ENCODE results near the gene WDR87.
"Not testable (repeated sequence)": the region's sequence is repeated elsewhere in the genome, so short reads cannot be mapped to it uniquely, and the experiment has no call there.

WDR87 gene

GRCh38 chr19:37926255-37926654 lies 19.9 kb upstream of the WDR87 start:
- no peak for DNase-seq (ENCODE audit: low read depth)
- no peak for TF ChIP-seq CTCF (IDR thresholded peaks at IDR 0.05; ENCODE audit: low read length, missing control alignments)
- H3K4me3 ChIP-seq (replicated peaks; ENCODE audit: low read depth, low read length): no peak overlapping the region

GRCh38 chr19:37925212-37925611 lies 18.8 kb upstream of the WDR87 start:
- TF ChIP-seq CTCF (IDR thresholded peaks at IDR 0.05; ENCODE audit: low read length, missing control alignments): no peak
- no peak for DNase-seq (ENCODE audit: low read depth)

GRCh38 chr19:37924573-37924972 lies 18.2 kb upstream of the WDR87 start:
- not testable (repeated sequence) for DNase-seq (ENCODE audit: low read depth); H3K4me3 ChIP-seq (replicated peaks; ENCODE audit: low read depth, low read length)

More at GRCh38 chr19:37925212-37925611, 18.8 kb upstream of the WDR87 start:
- H3K4me3 ChIP-seq (replicated peaks; ENCODE audit: low read depth, low read length): no peak overlapping the region

- DNase-seq (ENCODE audit: low read depth): no peak
- no peak overlapping the region for H3K4me3 ChIP-seq (replicated peaks; ENCODE audit: low read depth, low read length)
- no peak for TF ChIP-seq CTCF (IDR thresholded peaks at IDR 0.05; ENCODE audit: low read length, missing control alignments)
Observed at GRCh38 chr19:37920591-37921450, 14.4 kb upstream of the WDR87 start.

- no peak overlapping the region for H3K4me3 ChIP-seq (replicated peaks; ENCODE audit: low read depth, low read length)
- TF ChIP-seq CTCF (IDR thresholded peaks at IDR 0.05; ENCODE audit: low read length, missing control alignments): no peak
- DNase-seq (ENCODE audit: low read depth): no peak
Observed at GRCh38 chr19:37914908-37915307, 8.5 kb upstream of the WDR87 start.

GRCh38 chr19:37909661-37910199 lies 3.3 kb upstream of the WDR87 start:
- H3K4me3 ChIP-seq (replicated peaks; ENCODE audit: low read depth, low read length): no peak overlapping the region
- no peak for TF ChIP-seq CTCF (IDR thresholded peaks at IDR 0.05; ENCODE audit: low read length, missing control alignments)
- DNase-seq (ENCODE audit: low read depth): no peak

GRCh38 chr19:37907735-37908455 lies 1.5 kb upstream of the WDR87 start:
- peak; percentile 4 for DNase-seq (ENCODE audit: low read depth)
- peak overlapping the region; percentile 89 for H3K4me3 ChIP-seq (replicated peaks; ENCODE audit: low read depth, low read length)
- TF ChIP-seq CTCF (IDR thresholded peaks at IDR 0.05; ENCODE audit: low read length, missing control alignments): no peak
